ENCODE results near the gene CPEB1.

DNA sequence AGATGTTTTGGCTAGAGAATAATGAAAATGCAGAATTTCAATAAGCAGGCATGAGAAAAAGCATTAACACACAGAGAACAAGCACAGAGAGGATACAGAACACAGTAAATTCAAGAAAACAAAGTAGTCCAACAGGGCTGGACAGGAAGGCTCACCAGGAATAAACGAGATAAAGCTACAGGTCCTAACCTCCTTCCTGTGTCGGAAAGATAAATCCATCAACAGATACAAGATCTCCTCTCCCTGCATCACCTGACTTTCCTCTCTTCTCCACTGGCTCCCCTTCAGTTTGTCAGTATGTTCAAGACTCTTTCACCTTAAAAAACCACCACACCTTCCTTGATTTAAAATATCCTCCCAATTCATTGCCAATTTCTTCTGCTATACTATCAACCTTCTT is 11.4 kb downstream of the CPEB1 start:
- TF ChIP-seq, protein P1, sequence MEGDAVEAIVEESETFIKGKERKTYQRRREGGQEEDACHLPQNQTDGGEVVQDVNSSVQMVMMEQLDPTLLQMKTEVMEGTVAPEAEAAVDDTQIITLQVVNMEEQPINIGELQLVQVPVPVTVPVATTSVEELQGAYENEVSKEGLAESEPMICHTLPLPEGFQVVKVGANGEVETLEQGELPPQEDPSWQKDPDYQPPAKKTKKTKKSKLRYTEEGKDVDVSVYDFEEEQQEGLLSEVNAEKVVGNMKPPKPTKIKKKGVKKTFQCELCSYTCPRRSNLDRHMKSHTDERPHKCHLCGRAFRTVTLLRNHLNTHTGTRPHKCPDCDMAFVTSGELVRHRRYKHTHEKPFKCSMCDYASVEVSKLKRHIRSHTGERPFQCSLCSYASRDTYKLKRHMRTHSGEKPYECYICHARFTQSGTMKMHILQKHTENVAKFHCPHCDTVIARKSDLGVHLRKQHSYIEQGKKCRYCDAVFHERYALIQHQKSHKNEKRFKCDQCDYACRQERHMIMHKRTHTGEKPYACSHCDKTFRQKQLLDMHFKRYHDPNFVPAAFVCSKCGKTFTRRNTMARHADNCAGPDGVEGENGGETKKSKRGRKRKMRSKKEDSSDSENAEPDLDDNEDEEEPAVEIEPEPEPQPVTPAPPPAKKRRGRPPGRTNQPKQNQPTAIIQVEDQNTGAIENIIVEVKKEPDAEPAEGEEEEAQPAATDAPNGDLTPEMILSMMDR (IDR thresholded peaks at IDR 0.05; ENCODE audit: insufficient read depth, low read length): no peak
- TF ChIP-seq, protein P2, sequence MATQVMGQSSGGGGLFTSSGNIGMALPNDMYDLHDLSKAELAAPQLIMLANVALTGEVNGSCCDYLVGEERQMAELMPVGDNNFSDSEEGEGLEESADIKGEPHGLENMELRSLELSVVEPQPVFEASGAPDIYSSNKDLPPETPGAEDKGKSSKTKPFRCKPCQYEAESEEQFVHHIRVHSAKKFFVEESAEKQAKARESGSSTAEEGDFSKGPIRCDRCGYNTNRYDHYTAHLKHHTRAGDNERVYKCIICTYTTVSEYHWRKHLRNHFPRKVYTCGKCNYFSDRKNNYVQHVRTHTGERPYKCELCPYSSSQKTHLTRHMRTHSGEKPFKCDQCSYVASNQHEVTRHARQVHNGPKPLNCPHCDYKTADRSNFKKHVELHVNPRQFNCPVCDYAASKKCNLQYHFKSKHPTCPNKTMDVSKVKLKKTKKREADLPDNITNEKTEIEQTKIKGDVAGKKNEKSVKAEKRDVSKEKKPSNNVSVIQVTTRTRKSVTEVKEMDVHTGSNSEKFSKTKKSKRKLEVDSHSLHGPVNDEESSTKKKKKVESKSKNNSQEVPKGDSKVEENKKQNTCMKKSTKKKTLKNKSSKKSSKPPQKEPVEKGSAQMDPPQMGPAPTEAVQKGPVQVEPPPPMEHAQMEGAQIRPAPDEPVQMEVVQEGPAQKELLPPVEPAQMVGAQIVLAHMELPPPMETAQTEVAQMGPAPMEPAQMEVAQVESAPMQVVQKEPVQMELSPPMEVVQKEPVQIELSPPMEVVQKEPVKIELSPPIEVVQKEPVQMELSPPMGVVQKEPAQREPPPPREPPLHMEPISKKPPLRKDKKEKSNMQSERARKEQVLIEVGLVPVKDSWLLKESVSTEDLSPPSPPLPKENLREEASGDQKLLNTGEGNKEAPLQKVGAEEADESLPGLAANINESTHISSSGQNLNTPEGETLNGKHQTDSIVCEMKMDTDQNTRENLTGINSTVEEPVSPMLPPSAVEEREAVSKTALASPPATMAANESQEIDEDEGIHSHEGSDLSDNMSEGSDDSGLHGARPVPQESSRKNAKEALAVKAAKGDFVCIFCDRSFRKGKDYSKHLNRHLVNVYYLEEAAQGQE (IDR thresholded peaks at IDR 0.05; ENCODE audit: insufficient replicate concordance, low read depth): no peak

All from HL-60 (cell line).